ENCODE data around the gene HES2. TPM values are rescaled to one million over a fixed set of nuclear protein-coding genes. Genes with fewer than 3 reads are reported as not detected.

HES2 gene
- total and polyA plus RNA-seq, 2 of the 4 experiments (the other 2 are of a cell fraction): not detected

GRCh38 chr1:6463120-6463412, 43.3 kb upstream of the HES2 start:
- Histone ChIP-seq H2BK5ac (ENCODE audit: low read depth, low read length, poor library complexity, severe bottlenecking) (no peak overlapping the region), H3K56ac (ENCODE audit: extremely low read depth, insufficient read depth, low read length) (no peak overlapping the region), H3K23ac (ENCODE audit: low read depth, low read length) (no peak overlapping the region), H2AK9ac (replicated peaks; ENCODE audit: low read depth, low read length, poor library complexity) (no peak overlapping the region), H3K36me3 (ENCODE audit: control insufficient read depth, insufficient read depth, low read length) (peaks cover 24% of the 10 kb centered on the region), H3K9me3 (ENCODE audit: control insufficient read depth, insufficient read depth, low read length) (no peaks in the 10 kb centered on the region), H2BK120ac (ENCODE audit: low read depth, low read length) (no peak overlapping the region), H4K20me1 (ENCODE audit: insufficient read depth, low read length) (no peaks in the 10 kb centered on the region), H3K9me1 (ENCODE audit: insufficient read depth, low read length) (no peaks in the 10 kb centered on the region), H3K27me3 (ENCODE audit: control insufficient read depth, insufficient read depth, low read length) (peaks cover 16% of the 10 kb centered on the region), H2BK15ac (ENCODE audit: low read depth, low read length) (no peak overlapping the region), H3K14ac (replicated peaks; ENCODE audit: low read depth, low read length) (no peak overlapping the region), H4K5ac (ENCODE audit: low read depth, low read length) (no peak overlapping the region), H3K9ac (ENCODE audit: low read depth, low read length) (no peak overlapping the region), H4K91ac (ENCODE audit: insufficient read depth, low read depth, low read length) (no peak overlapping the region), H3K4me3 (ENCODE audit: insufficient read depth, low read depth, low read length) (no peak overlapping the region), H4K8ac (ENCODE audit: low read depth in 2 of 2, low read length in 2 of 2) (no peak overlapping the region), H3K4me1 (ENCODE audit: control insufficient read depth, insufficient read depth, low read length) (no peaks in the 10 kb centered on the region), H2AK5ac (ENCODE audit: low read depth, low read length) (no peak overlapping the region), H3K27ac (ENCODE audit: insufficient read depth, low read length) (no peak overlapping the region), H3K79me1 (ENCODE audit: low read depth in 1 of 2, low read length in 2 of 2) (no peaks in the 10 kb centered on the region), H2BK20ac (ENCODE audit: low read depth, low read length) (no peak overlapping the region), H3K4me2 (ENCODE audit: low read depth, low read length) (no peak overlapping the region), H3K18ac (ENCODE audit: low read depth, low read length) (no peak overlapping the region), H2AFZ (replicated peaks; ENCODE audit: low read length, poor library complexity) (no peak overlapping the region), H3K4ac (ENCODE audit: low read depth, low read length) (no peak overlapping the region)
- dilution Hi-C loops (cut with HindIII; ENCODE audit: low sequenced_read_pairs, unreplicated experiment) (no loop called here), intact Hi-C loops (cut with micrococcal nuclease) (no loop called here), in situ Hi-C loops (cut with MboI; ENCODE audit: low sequenced_read_pairs) (no loop called here)
- DNase-seq (no peak), ATAC-seq (ENCODE audit: low read depth) (no peak)
- TF ChIP-seq MXI1 (IDR thresholded peaks at IDR 0.05; ENCODE audit: borderline replicate concordance, low read depth, low read length) (no peak), FOS (IDR thresholded peaks at IDR 0.05; ENCODE audit: low read depth, low read length) (no peak), RFX5 (IDR thresholded peaks at IDR 0.05; ENCODE audit: low read depth, low read length) (no peak), RAD21 (IDR thresholded peaks at IDR 0.05; ENCODE audit: low read length) (no peak), MAFK (IDR thresholded peaks at IDR 0.05; ENCODE audit: low read depth, low read length) (no peak), CTCF (conservative IDR thresholded peaks at IDR 0.05; ENCODE audit: low read depth, low read length) (no peak), NFE2L2 (IDR thresholded peaks at IDR 0.05; ENCODE audit: low read depth, low read length) (no peak), POLR2A (IDR thresholded peaks at IDR 0.05; ENCODE audit: low read depth, low read length) (no peak), SMC3 (IDR thresholded peaks at IDR 0.05; ENCODE audit: low read depth, low read length) (no peak)
- POLR2A ChIA-PET (ENCODE audit: unreplicated experiment): no interaction called here
- no TSS peak for BruUV-seq (replicated peaks)
- CTCF ChIA-PET: no interaction called here
- no CpG with 5 or more reads among the region's 1 CpG for WGBS, 2 experiments (ENCODE audit: extremely low coverage in 2 of 2, insufficient read length in 1 of 2)
